Measurements from ENCODE around the gene NREP.

NREP gene

GRCh38 chr5:111746791-111747190 lies 10.2 kb downstream of the NREP start:
- TF ChIP-seq, protein P1, sequence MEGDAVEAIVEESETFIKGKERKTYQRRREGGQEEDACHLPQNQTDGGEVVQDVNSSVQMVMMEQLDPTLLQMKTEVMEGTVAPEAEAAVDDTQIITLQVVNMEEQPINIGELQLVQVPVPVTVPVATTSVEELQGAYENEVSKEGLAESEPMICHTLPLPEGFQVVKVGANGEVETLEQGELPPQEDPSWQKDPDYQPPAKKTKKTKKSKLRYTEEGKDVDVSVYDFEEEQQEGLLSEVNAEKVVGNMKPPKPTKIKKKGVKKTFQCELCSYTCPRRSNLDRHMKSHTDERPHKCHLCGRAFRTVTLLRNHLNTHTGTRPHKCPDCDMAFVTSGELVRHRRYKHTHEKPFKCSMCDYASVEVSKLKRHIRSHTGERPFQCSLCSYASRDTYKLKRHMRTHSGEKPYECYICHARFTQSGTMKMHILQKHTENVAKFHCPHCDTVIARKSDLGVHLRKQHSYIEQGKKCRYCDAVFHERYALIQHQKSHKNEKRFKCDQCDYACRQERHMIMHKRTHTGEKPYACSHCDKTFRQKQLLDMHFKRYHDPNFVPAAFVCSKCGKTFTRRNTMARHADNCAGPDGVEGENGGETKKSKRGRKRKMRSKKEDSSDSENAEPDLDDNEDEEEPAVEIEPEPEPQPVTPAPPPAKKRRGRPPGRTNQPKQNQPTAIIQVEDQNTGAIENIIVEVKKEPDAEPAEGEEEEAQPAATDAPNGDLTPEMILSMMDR (IDR thresholded peaks at IDR 0.05), result no peak
- no peak for DNase-seq (ENCODE audit: low spot score)
- no peak overlapping the region for H3K4me3 ChIP-seq
- H3K27ac ChIP-seq, result no peak overlapping the region

DNA sequence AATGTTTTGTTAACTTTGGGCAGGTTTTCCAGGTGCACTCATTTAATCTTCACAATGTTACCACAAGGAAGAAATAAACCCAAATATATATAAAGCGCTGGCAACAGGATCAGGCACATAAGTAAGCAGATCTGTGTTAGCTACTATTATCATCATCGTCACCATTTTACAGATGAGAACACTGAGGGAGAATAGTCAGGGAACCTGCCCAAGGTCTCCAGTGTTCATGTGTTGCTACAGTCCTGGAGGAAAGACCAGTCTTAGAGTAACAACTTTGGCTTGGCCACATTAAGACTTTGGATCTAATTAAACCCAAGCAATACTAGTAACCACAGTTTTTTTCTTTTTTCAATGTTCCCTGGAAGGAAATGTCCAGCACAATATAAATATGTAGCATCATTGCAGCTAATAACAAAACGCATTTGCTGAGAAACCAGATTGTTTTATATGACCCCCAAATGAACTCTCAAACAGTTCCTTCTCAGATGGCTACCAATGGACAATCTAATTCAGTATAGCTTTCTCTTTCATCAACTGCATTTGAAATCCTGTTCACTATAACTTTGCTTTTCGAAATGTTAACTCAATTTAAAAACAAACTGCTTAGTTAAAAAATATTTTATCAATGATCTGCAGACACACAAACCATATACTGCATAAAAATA lies 11.8 kb downstream of the NREP start:
- TF ChIP-seq, protein P1 (IDR thresholded peaks at IDR 0.05), result no peak
- no peak for DNase-seq (ENCODE audit: low spot score)
- no peak overlapping the region for H3K27ac ChIP-seq
- H3K4me3 ChIP-seq, result no peak overlapping the region

DNA sequence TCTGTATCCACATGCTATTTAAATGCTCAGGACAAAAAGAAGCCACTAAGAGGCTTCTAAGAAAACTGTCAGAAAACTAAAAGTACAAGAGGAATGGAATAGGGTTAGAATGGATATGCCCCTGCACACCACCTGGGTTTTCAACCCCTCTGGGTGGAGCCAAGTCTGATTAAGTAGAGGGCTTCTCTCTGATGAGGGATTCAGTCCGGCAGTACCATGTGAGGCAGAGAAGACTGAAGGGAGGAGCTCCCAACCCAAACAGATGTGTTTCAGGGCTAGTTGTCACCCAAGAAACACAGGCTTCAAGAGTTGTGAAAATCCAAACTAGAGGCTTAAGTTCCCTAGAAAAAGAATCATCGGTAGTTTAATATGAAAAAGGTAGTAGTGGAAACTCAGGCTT lies 12.5 kb downstream of the NREP start:
- Histone ChIP-seq H3K27ac (no peak overlapping the region), H3K4me3 (no peak overlapping the region)
- TF ChIP-seq, protein P1 (IDR thresholded peaks at IDR 0.05), result no peak
- DNase-seq (ENCODE audit: low spot score), result no peak

DNA sequence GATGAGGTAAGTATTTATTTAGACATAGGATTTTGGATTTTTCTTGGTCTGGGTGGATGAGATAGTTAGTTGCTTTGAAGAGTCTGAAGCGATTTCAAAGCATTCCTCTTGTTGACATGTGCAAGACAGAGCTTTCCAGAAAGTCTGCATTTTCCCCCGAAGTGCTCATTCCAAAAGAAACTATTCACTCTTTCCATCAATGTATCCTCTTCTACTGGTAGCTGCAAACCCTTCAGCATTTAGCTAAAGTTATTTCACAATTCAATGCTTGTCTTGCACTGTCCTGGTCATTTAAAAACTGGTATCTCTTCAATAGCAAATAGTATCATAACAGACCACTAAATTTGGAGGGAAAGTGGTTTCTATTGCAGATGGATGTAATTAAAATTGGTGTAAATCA lies 13.0 kb downstream of the NREP start:
- H3K27ac ChIP-seq, result no peak overlapping the region
- no peak overlapping the region for H3K4me3 ChIP-seq
- DNase-seq (ENCODE audit: low spot score), result no peak
- TF ChIP-seq, protein P1 (IDR thresholded peaks at IDR 0.05), result no peak

DNA sequence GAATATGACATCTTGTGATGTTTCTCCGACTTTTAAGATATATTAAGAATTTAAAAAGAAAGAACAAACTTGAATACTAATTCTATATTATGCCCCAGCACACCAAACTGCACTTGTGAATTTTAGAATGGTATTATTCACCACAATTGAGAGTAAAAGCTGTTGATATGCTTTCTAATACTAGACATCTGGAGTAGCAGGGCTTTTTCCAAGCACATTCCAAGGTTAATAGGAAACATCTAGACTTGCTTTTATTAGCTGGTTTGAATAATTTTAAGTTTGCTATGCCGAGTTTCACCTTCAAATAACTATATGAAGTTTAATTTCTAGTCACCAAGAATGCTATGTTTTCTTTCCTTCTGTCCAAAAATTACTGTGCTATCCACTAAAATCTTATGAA lies 13.5 kb downstream of the NREP start:
- TF ChIP-seq, protein P1 (IDR thresholded peaks at IDR 0.05), result no peak
- no peak overlapping the region for H3K4me3 ChIP-seq
- no peak for DNase-seq (ENCODE audit: low spot score)
- H3K27ac ChIP-seq, result no peak overlapping the region

DNA sequence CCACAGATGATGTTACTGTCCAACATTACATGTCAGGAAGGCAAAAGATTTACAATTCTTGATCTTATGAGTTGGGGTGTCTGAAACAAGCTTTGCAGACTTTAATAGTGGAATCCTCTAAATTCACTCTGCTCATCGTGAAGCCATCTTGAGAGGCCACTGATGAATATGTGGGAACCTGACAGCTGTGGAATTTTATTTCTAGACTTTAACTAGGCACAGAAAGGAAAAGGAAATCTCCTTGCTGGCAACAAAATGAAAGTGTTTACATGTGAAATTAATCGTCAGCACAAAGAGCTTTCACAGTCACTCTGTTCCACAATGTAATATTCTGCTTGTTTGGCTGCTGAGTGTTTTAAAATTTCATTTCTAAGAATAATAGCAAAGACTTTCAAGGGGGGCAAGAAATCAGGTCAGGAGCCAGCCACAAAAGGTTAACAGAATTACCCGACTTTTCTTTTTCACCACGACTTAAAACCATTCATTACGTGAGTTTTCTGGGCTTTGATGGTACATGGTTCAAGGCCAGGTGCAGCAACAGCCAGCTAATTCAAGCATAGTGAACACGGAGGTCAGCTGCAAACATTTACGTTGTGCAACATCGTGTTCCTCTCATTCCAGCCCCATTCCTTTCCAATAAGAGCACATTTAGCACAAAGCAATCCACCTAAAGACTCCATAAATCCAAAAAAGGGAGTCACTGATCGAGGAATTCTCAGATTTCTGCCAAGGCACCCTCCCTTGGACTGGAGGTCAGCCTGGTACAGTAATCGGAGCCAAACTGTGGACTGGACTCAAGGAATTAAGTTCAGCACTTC lies 14.6 kb downstream of the NREP start:
- TF ChIP-seq, protein P1 (IDR thresholded peaks at IDR 0.05), result no peak
- H3K27ac ChIP-seq, result peak overlapping the region in 1 of 2 donors; percentile 27
- DNase-seq (ENCODE audit: low spot score), result no peak
- peak overlapping the region; percentile 29 for H3K4me3 ChIP-seq

- H3K4me3 ChIP-seq, result no peak overlapping the region
- H3K27ac ChIP-seq, result no peak overlapping the region
- TF ChIP-seq, protein P1 (IDR thresholded peaks at IDR 0.05), result no peak
- DNase-seq (ENCODE audit: low spot score), result no peak
Measured at GRCh38 chr5:111741278-111741677, 15.7 kb downstream of the NREP start.
